ENCODE data around the gene SLC38A8. TPM values are rescaled to one million over a fixed set of nuclear protein-coding genes. Genes with fewer than 3 reads are reported as not detected.
A peak's percentile ranks its signal among the peaks of the same experiment; 100 is the strongest.

SLC38A8 gene
- total and polyA plus RNA-seq, 9 donors, result not detected

- Histone ChIP-seq H3K4me1 (ENCODE audit: control insufficient read depth, insufficient read depth, low read length) (peaks cover 9% of the 10 kb centered on the region), H3K27ac (ENCODE audit: low read length) (no peak overlapping the region), H3K36me3 (ENCODE audit: control insufficient read depth, insufficient read depth, low read length) (peaks cover 76% of the 10 kb centered on the region), H3K9me3 (replicated peaks; ENCODE audit: control insufficient read depth, low read depth, low read length) (no peaks in the 10 kb centered on the region), H3K27me3 (ENCODE audit: control insufficient read depth, insufficient read depth, low read length) (no peaks in the 10 kb centered on the region), H3K4me3 (ENCODE audit: low read length) (no peak overlapping the region)
- no peak for DNase-seq
- WGBS (ENCODE audit: insufficient coverage), result 90% methylated on average over 22 of the region's 28 CpGs
These were observed 17.6 kb upstream of the SLC38A8 start for GRCh38 chr16:84059946-84060901.

DNA sequence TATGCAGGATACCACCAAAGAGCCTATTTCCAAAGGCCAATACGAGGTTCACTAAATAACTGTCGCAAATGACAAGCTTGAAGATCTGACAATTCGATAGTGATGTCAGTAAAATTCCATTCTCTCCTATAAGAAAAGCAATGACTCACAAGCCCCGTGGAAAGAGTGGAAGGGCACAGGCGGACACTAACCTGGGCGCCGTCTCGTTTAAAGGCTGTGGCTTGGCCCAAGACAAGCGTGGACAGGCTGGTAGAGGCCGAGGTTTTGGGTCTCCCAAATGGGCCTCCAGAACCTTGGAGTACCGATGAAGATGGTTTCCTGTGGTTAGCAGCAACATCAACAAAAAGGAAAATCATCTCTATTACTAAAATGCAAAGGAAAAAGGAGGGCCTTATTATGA is 16.5 kb upstream of the SLC38A8 start:
- WGBS (ENCODE audit: insufficient coverage), result no CpG with 5 or more reads among the region's 11 CpGs
- H3K27me3 ChIP-seq (ENCODE audit: control insufficient read depth, insufficient read depth, low read length), result no peaks in the 10 kb centered on the region

GRCh38 chr16:84058664-84059063 is 16.1 kb upstream of the SLC38A8 start:
- H3K36me3 ChIP-seq (ENCODE audit: control insufficient read depth, insufficient read depth, low read length), result peaks cover 90% of the 10 kb centered on the region
- 90% methylated on average over 6 of the region's 11 CpGs for WGBS (ENCODE audit: insufficient coverage)
- H3K27me3 ChIP-seq (ENCODE audit: control insufficient read depth, insufficient read depth, low read length), result no peaks in the 10 kb centered on the region
- peaks cover 9% of the 10 kb centered on the region for H3K4me1 ChIP-seq (ENCODE audit: control insufficient read depth, insufficient read depth, low read length)
- no peak overlapping the region for H3K27ac ChIP-seq (ENCODE audit: low read length)
- no peak overlapping the region for H3K4me3 ChIP-seq (ENCODE audit: low read length)
- no peaks in the 10 kb centered on the region for H3K9me3 ChIP-seq (replicated peaks; ENCODE audit: control insufficient read depth, low read depth, low read length)
- no peak for DNase-seq

More for the DNA sequence above, 16.5 kb upstream of the SLC38A8 start:
- Histone ChIP-seq H3K4me1 (ENCODE audit: control insufficient read depth, insufficient read depth, low read length) (peaks cover 9% of the 10 kb centered on the region), H3K36me3 (ENCODE audit: control insufficient read depth, insufficient read depth, low read length) (peaks cover 87% of the 10 kb centered on the region), H3K4me3 (ENCODE audit: low read length) (no peak overlapping the region), H3K27ac (ENCODE audit: low read length) (no peak overlapping the region), H3K9me3 (replicated peaks; ENCODE audit: control insufficient read depth, low read depth, low read length) (no peaks in the 10 kb centered on the region)
- no peak for DNase-seq

DNA sequence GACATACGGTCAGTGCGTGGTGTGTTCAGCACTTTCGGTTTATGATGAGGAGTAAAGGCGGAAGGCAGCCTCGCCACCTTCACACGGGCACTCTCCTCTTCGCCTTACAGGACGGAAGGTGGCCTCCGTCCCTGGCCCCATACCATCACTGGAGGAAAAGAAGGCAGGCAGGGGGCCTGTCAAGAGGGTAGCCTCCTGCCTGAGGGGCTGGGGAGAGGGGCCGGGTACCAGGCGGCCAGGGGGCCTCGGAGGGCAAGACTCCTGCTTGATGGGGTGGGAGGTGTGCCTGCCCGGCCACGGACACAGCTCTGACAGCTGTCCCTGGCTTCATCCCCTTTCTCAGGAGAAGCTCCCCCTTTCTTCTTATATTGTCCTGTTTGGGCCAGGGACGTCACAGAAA is 15.6 kb upstream of the SLC38A8 start:
- no peaks in the 10 kb centered on the region for H3K27me3 ChIP-seq (ENCODE audit: control insufficient read depth, insufficient read depth, low read length)
- DNase-seq, result no peak
- H3K27ac ChIP-seq (ENCODE audit: low read length), result no peak overlapping the region
- H3K36me3 ChIP-seq (ENCODE audit: control insufficient read depth, insufficient read depth, low read length), result peaks cover 93% of the 10 kb centered on the region
- peaks cover 8% of the 10 kb centered on the region for H3K4me1 ChIP-seq (ENCODE audit: control insufficient read depth, insufficient read depth, low read length)
- H3K4me3 ChIP-seq (ENCODE audit: low read length), result no peak overlapping the region
- 94% methylated on average over 11 of the region's 15 CpGs for WGBS (ENCODE audit: insufficient coverage)
- H3K9me3 ChIP-seq (replicated peaks; ENCODE audit: control insufficient read depth, low read depth, low read length), result no peaks in the 10 kb centered on the region

DNA sequence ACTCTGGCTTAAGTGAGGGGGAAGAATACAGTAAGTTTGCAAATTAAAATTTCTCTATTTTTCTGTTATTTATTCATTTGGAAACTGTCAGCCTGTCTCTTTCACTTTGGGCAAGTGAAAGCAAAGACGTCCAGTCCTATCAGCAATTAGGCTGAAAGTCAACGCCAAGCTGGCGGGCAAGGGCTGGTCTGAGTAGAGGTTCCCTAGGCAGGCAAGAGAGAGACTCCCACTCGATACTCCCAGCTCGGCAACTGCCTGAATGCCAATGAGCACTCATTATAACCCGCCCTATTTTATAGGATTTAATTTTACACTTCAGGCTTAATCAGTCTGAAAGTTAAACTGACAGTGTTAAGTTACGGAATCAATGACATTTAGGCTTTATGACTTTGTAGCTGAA is 14.3 kb upstream of the SLC38A8 start:
- DNase-seq, result no peak

GRCh38 chr16:84055801-84056634 is 13.4 kb upstream of the SLC38A8 start:
- peaks cover 82% of the 10 kb centered on the region for H3K36me3 ChIP-seq (ENCODE audit: control insufficient read depth, insufficient read depth, low read length)
- H3K27me3 ChIP-seq (ENCODE audit: control insufficient read depth, insufficient read depth, low read length), result no peaks in the 10 kb centered on the region
- no peak for DNase-seq
- H3K4me3 ChIP-seq (ENCODE audit: low read length), result no peak overlapping the region
- no peaks in the 10 kb centered on the region for H3K9me3 ChIP-seq (replicated peaks; ENCODE audit: control insufficient read depth, low read depth, low read length)
- 83% methylated on average over 17 of the region's 19 CpGs for WGBS (ENCODE audit: insufficient coverage)
- no peak overlapping the region for H3K27ac ChIP-seq (ENCODE audit: low read length)
- no peaks in the 10 kb centered on the region for H3K4me1 ChIP-seq (ENCODE audit: control insufficient read depth, insufficient read depth, low read length)

More for the DNA sequence above, 14.3 kb upstream of the SLC38A8 start:
- Histone ChIP-seq H3K9me3 (replicated peaks; ENCODE audit: control insufficient read depth, low read depth, low read length) (no peaks in the 10 kb centered on the region), H3K4me3 (ENCODE audit: low read length) (no peak overlapping the region), H3K27ac (ENCODE audit: low read length) (no peak overlapping the region), H3K4me1 (ENCODE audit: control insufficient read depth, insufficient read depth, low read length) (no peaks in the 10 kb centered on the region), H3K27me3 (ENCODE audit: control insufficient read depth, insufficient read depth, low read length) (no peaks in the 10 kb centered on the region), H3K36me3 (ENCODE audit: control insufficient read depth, insufficient read depth, low read length) (peaks cover 90% of the 10 kb centered on the region)
- WGBS (ENCODE audit: insufficient coverage), result 90% methylated on average over 3 of the region's 7 CpGs

GRCh38 chr16:84055366-84055765 is 12.8 kb upstream of the SLC38A8 start:
- Histone ChIP-seq H3K36me3 (ENCODE audit: control insufficient read depth, insufficient read depth, low read length) (peaks cover 76% of the 10 kb centered on the region), H3K4me1 (ENCODE audit: control insufficient read depth, insufficient read depth, low read length) (no peaks in the 10 kb centered on the region), H3K27ac (ENCODE audit: low read length) (no peak overlapping the region), H3K4me3 (ENCODE audit: low read length) (no peak overlapping the region), H3K27me3 (ENCODE audit: control insufficient read depth, insufficient read depth, low read length) (no peaks in the 10 kb centered on the region), H3K9me3 (replicated peaks; ENCODE audit: control insufficient read depth, low read depth, low read length) (no peaks in the 10 kb centered on the region)
- WGBS (ENCODE audit: insufficient coverage), result 42% methylated on average over 3 of the region's 5 CpGs
- DNase-seq, result peak; percentile 28

- H3K27me3 ChIP-seq (ENCODE audit: control insufficient read depth, insufficient read depth, low read length), result no peaks in the 10 kb centered on the region
- no peaks in the 10 kb centered on the region for H3K4me1 ChIP-seq (ENCODE audit: control insufficient read depth, insufficient read depth, low read length)
- no peak overlapping the region for H3K27ac ChIP-seq (ENCODE audit: low read length)
- WGBS (ENCODE audit: insufficient coverage), result 84% methylated on average over 10 of the region's 13 CpGs
- H3K4me3 ChIP-seq (ENCODE audit: low read length), result no peak overlapping the region
- peaks cover 73% of the 10 kb centered on the region for H3K36me3 ChIP-seq (ENCODE audit: control insufficient read depth, insufficient read depth, low read length)
- DNase-seq, result no peak
- no peaks in the 10 kb centered on the region for H3K9me3 ChIP-seq (replicated peaks; ENCODE audit: control insufficient read depth, low read depth, low read length)
These were observed 12.3 kb upstream of the SLC38A8 start for GRCh38 chr16:84054916-84055315.

GRCh38 chr16:84054271-84054670 is 11.7 kb upstream of the SLC38A8 start:
- no peak overlapping the region for H3K4me3 ChIP-seq (ENCODE audit: low read length)
- H3K36me3 ChIP-seq (ENCODE audit: control insufficient read depth, insufficient read depth, low read length), result peaks cover 75% of the 10 kb centered on the region
- H3K4me1 ChIP-seq (ENCODE audit: control insufficient read depth, insufficient read depth, low read length), result no peaks in the 10 kb centered on the region
- H3K9me3 ChIP-seq (replicated peaks; ENCODE audit: control insufficient read depth, low read depth, low read length), result no peaks in the 10 kb centered on the region
- WGBS (ENCODE audit: insufficient coverage), result 95% methylated on average over 16 of the region's 16 CpGs
- H3K27ac ChIP-seq (ENCODE audit: low read length), result no peak overlapping the region
- no peaks in the 10 kb centered on the region for H3K27me3 ChIP-seq (ENCODE audit: control insufficient read depth, insufficient read depth, low read length)
- DNase-seq, result no peak

DNA sequence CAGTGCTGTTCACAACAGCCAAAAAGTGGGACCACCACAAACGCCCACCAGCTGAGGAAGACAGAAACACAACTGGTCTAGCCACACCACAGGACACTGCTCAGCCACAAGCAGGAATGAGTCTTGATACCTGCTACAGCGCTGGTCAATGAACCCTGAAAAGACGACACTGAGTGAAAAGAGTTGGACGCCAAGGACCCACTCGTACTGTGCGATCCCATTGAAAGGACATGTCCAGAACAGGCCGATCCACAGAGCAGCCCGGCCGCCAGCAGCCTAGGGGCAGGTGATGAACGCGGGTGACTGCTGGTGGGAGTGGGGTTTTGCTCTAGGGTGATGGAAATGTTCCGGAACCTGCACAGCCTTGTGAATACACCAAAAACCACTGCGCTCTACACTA is 10.6 kb upstream of the SLC38A8 start:
- H3K27ac ChIP-seq (ENCODE audit: low read length), result no peak overlapping the region
- no peaks in the 10 kb centered on the region for H3K27me3 ChIP-seq (ENCODE audit: control insufficient read depth, insufficient read depth, low read length)
- no peaks in the 10 kb centered on the region for H3K9me3 ChIP-seq (replicated peaks; ENCODE audit: control insufficient read depth, low read depth, low read length)
- H3K4me3 ChIP-seq (ENCODE audit: low read length), result no peak overlapping the region
- H3K36me3 ChIP-seq (ENCODE audit: control insufficient read depth, insufficient read depth, low read length), result peaks cover 71% of the 10 kb centered on the region
- 90% methylated on average over 9 of the region's 13 CpGs for WGBS (ENCODE audit: insufficient coverage)
- no peak for DNase-seq
- H3K4me1 ChIP-seq (ENCODE audit: control insufficient read depth, insufficient read depth, low read length), result no peaks in the 10 kb centered on the region

All from muscle of leg (tissue), 11 donors.